Ishikawa (cell line): ENCODE results near the gene SUSD5.

Experiments used
- CREB1 ChIP-seq: IDR thresholded peaks from 2 replicates; pipeline ENCODE4 v1.6.1; 2012; ENCODE audit warnings: low read depth
- EP300 ChIP-seq: IDR thresholded peaks from 2 replicates; pipeline ENCODE4 v1.6.1; 2012; ENCODE audit warnings: borderline replicate concordance
- RAD21 ChIP-seq: IDR thresholded peaks from 2 replicates; pipeline ENCODE4 v1.6.1; 2012; ENCODE audit warnings: low read depth

- TF ChIP-seq RAD21 (no peak), EP300 (no peak), CREB1 (no peak)
Measured at GRCh38 chr3:33155301-33155700, 63.3 kb downstream of the SUSD5 start.
